Middle frontal gyrus (tissue), 1 donor: ENCODE measurements around the gene SLC7A14.

Experiments used
- DNase-seq: peaks from one replicate; pipeline ENCODE4 v3.0.0-alpha.2; 2015; ENCODE audit warnings: low spot score; ENCODE audit errors: extremely low spot score

Gene SLC7A14

GRCh38 chr3:170470063-170471016, 115.5 kb downstream of the SLC7A14 start:
- peak; percentile 43 for DNase-seq

- no peak for DNase-seq
Observed at GRCh38 chr3:170469151-170470062, 116.5 kb downstream of the SLC7A14 start.

DNA sequence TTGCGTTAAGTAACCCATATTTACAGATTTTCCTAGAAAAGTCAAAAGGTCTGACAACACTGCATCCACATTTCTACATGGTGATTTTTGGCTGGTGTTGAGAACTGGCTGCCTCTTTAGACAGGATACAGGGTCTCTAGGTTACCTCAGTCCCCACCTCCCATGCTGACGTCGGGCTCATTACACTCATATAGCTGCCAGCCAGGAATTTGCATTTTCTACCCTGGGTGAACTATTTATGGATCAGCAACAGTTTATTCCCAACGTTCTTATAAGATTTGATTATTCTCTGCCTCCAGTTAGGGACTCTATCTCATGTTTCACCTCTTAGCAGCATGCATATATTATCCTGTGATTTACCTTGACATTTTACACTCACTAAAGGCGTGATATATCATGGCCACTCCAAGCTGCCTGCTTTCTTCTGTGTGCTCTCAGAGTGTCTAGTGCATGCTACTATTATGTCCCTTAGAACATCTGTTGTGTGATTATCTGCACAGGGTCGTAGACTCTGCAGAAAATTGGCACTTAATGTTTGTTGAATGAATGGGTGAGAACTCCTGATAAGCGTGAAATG, 118.2 kb downstream of the SLC7A14 start:
- DNase-seq = no peak

DNA sequence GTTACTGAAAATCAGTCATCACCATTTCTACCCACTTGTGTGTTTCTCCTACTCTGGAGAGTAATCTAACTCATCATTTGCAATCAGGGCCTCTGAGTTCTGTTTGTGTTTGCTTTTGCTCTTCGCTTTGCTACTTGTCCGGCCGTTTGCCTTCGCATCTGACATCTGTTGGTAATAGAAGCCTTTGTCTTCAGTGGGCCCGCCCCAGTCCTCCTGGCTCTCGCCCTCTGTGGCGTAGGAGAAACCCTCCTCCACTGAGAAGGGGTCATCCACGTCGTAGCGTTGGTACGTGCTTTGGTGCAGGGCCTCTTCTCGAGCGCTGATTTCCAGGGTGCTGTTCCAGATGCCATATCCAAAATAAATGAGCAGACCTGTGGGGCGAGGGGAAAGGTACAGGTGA, 118.9 kb downstream of the SLC7A14 start:
- DNase-seq = no peak

- DNase-seq = no peak
Observed at GRCh38 chr3:170465955-170466354, 119.9 kb downstream of the SLC7A14 start.

GRCh38 chr3:170463011-170463410, 122.9 kb downstream of the SLC7A14 start:
- no peak for DNase-seq

GRCh38 chr3:170458285-170458684, 127.6 kb downstream of the SLC7A14 start:
- no peak for DNase-seq

DNA sequence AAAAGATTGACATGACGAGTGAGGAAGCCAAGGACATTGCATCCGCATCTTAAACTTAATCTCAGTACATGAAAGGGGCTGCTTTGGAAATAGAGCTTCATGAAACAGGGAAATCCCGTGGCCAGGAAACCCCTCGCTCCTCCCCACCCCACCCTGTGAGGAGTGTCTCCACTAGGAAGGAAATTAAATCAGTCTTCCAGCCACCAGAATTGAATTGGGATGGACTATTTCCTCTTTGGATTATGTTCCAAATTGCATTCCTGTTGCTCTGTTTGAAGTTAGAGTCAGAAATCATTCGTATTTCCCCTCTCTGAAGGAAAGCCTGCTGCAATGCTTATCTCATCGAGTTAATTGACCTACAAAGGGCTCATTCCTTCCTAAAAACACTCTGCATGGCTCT, 131.4 kb downstream of the SLC7A14 start:
- no peak for DNase-seq

- DNase-seq = no peak
Observed at GRCh38 chr3:170450039-170450438, 135.8 kb downstream of the SLC7A14 start.

DNA sequence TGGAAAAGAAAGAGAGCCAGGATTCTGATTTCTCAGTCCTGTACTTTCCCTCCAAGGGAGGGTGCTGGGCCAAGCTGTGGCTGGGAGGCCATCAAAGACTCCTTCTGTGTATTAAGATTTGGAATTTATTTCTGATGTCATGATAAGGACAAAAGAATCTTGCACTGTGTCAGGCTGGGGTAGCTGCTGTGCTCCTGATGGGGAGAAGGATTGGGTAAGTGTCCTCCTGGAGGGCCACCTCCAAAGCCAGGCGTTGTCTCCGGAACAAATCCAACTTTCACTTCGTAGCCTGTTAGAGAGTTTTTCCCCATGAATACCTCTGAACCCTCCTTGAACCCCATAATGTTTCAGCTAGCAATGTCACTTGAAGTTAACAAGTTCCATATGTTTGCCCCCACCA, 137.3 kb downstream of the SLC7A14 start:
- no peak for DNase-seq

GRCh38 chr3:170443457-170443856, 142.4 kb downstream of the SLC7A14 start:
- DNase-seq = no peak

GRCh38 chr3:170442947-170443346, 142.9 kb downstream of the SLC7A14 start:
- no peak for DNase-seq

GRCh38 chr3:170441412-170441811, 144.5 kb downstream of the SLC7A14 start:
- DNase-seq = no peak

- no peak for DNase-seq
Observed at GRCh38 chr3:170440344-170440743, 145.5 kb downstream of the SLC7A14 start.

GRCh38 chr3:170438836-170439235, 147.0 kb downstream of the SLC7A14 start:
- no peak for DNase-seq

GRCh38 chr3:170437696-170438407, 148.0 kb downstream of the SLC7A14 start:
- no peak for DNase-seq

GRCh38 chr3:170437176-170437575, 148.7 kb downstream of the SLC7A14 start:
- DNase-seq = peak; percentile 72

DNA sequence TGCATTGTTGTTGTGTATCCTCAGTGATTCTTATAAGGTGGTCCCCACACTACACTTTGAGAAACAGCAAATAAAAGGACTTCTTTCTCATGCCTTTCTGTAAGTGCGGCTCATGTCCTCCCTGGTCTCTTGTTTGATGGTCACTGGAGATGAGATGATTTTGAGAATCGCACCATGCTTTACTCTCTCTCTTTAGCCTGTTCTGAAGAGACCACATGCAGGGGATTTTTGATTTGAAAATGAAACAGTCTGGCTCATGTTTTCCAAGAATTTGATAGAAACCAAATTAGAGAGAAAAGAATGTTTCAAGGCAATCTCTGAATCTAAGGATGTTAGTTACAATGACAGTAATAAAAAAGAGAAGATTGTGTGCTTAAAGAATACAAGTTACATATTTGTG, 149.2 kb downstream of the SLC7A14 start:
- DNase-seq = no peak

GRCh38 chr3:170432416-170432815, 153.5 kb downstream of the SLC7A14 start:
- DNase-seq = no peak

DNA sequence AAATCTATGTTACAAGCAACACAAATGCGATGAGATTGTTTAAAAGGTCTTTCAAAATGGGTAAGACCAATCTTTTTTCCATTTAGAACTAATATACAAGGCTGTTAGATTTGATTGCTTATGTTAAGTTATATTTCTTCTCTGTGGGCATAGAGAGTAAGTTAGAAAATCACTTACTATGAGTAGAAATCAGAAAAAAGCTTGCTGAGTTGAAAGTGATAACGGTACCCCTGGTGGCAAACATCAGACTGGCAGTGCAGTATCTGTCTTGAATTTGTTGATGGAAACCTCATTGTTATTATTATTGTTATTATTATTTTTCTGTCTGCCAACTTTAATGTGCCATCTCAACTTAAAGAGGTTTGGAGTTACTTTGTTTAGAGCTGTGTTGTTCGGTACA, 154.8 kb downstream of the SLC7A14 start:
- DNase-seq = no peak

- no peak for DNase-seq
Observed at GRCh38 chr3:170429050-170429449, 156.8 kb downstream of the SLC7A14 start.
